Upper lobe of left lung (tissue), 6 donors: Measurements from ENCODE around the gene CAPSL. TPM values are rescaled to one million over a fixed set of nuclear protein-coding genes. Genes with fewer than 3 reads are reported as not detected.
A peak's percentile ranks its signal among the peaks of the same experiment; 100 is the strongest.
"Not testable (repeated sequence)": the region's sequence is repeated elsewhere in the genome, so short reads cannot be mapped to it uniquely, and the experiment has no call there.

ENCODE experiments used
- ATAC-seq, 2 donors: fragments of 200-7000 bp; cut with Tn5 transposase; one replicate each; pipeline ENCODE4 v1.9.1; 2022; ENCODE audit warnings: mild to moderate bottlenecking in 2 of 2, moderate library complexity in 2 of 2; ENCODE audit not compliant: low FRiP score in 2 of 2
- DNase-seq, 2 donors: peaks; one replicate each; pipeline ENCODE4 v3.0.0-alpha.2; 2019 to 2020
- H3K27ac ChIP-seq, 4 donors: fragments of 200-600 bp; sonication (generic); one replicate each; pipeline ENCODE4 v1.5.1; 2016 to 2019
- H3K27me3 ChIP-seq, 4 donors: fragments of 200-600 bp; sonication (generic); one replicate each; pipeline ENCODE4 v1.5.1; 2017 to 2019
- H3K36me3 ChIP-seq, 4 donors: fragments of 200-600 bp; sonication (generic); one replicate each; pipeline ENCODE4 v1.5.1; 2016 to 2019
- H3K4me1 ChIP-seq, 4 donors: fragments of 200-600 bp; sonication (generic); one replicate each; pipeline ENCODE4 v1.5.1; 2018 to 2019
- H3K4me3 ChIP-seq, 4 donors: fragments of 200-600 bp; sonication (generic); one replicate each; pipeline ENCODE4 v1.5.1; 2017 to 2019; ENCODE audit warnings: mild to moderate bottlenecking in 2 of 4, moderate library complexity in 1 of 4
- H3K9me3 ChIP-seq, 4 donors: fragments of 200-600 bp; sonication (generic); one replicate each; pipeline ENCODE4 v1.5.1; 2018 to 2019
- CTCF ChIP-seq, 6 experiments: fragments of 450-650 bp in 4 of 6; fragments of 200-600 bp in 2 of 6; sonication (generic) in 2 of 6; IDR thresholded peaks; one replicate each; pipeline ENCODE4 v1.5.1; 2016 to 2019; ENCODE audit warnings: antibody characterized with exemption in 6 of 6
- EP300 ChIP-seq, 4 donors: sonication (generic); formaldehyde crosslinking; IDR thresholded peaks; one replicate each; pipeline ENCODE4 v1.5.1; 2017; ENCODE audit warnings: antibody characterized with exemption in 4 of 4, control low read depth in 2 of 4
- POLR2A ChIP-seq, 4 donors: fragments of 450-650 bp; IDR thresholded peaks; one replicate each; pipeline ENCODE4 v1.5.1; 2016 to 2017; ENCODE audit warnings: antibody characterized with exemption in 4 of 4, mild to moderate bottlenecking in 2 of 4
- POLR2AphosphoS5 ChIP-seq, 2 donors: sonication (generic); formaldehyde crosslinking; IDR thresholded peaks; one replicate each; pipeline ENCODE4 v1.5.1; 2017; ENCODE audit warnings: antibody characterized with exemption in 2 of 2
- WGBS, 2 donors: methylation state at CpG; one replicate each; pipeline ENCODE4 v1.1.5; 2017 to 2018; 5-methylcytosine and 5-hydroxymethylcytosine counted together
- small RNA-seq, 4 donors: library from RNA; depleted of rRNA; stranded (forward); fragments of <200 nt; gene quantifications; one replicate each; pipeline ENCODE3, GENCODE V24; 2016
- total RNA-seq, 6 donors: library from RNA; depleted of rRNA in 4 of 6; stranded (reverse); fragments of >200 nt in 4 of 6; gene quantifications; one replicate each; pipeline versions ENCODE4 v1.1.0 to v1.2.1, GENCODE V29; 2016 to 2021
- donor health status: DM: no; HTN: no; CAD: no; lungs with moderate emphysema.
- donor health status: DM: no; HTN: yes; CAD: no; lungs with severe emphysema.

CAPSL gene
- total RNA-seq, 6 donors from 2014 or later, result 5.0 to 35.9 (median 7.5) TPM; not detected in 2

DNA sequence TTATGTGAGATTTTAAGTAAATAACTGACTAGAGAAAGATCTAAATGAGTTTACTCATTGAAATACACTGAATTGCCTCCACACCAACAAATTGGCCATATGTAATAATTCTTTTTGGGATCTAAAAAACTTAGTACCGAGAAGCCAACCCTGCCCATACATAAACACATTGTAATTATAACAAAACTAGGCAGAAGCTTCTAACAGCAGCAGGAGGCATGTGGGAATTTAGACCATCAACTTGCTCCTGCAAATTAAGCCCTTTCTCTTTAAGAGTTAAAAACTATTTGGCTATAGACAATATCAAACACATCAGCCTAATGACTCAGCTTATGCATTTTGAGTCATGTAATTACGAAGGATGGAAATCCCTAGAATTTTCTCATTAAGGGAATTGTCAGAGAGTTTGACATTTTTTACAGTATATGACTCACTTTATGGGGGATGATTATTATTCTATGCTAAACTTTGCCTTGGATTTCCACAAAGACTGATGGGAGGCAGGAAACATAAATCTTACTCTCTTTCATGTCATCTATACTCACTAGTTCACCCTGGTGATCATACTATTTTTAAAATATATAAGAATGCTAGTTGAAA lies 80.7 kb downstream of the CAPSL start:
- H3K4me3 ChIP-seq, result peak overlapping the region in 3 of 4 donors; percentile 33 to 46 (median 39)
- DNase-seq, result no peak
- ATAC-seq, result no peak
- H3K27ac ChIP-seq, result peak overlapping the region; percentile 73 to 92 (median 79)
- H3K9me3 ChIP-seq, result no peaks in the 10 kb centered on the region
- H3K36me3 ChIP-seq, result peaks cover 0 to 3% (median 0%) of the 10 kb centered on the region in 4 donors
- no peaks in the 10 kb centered on the region for H3K27me3 ChIP-seq
- H3K4me1 ChIP-seq, result peaks cover 4 to 18% (median 9%) of the 10 kb centered on the region in 4 donors
- no peak for TF ChIP-seq POLR2AphosphoS5 (IDR thresholded peaks at IDR 0.05)
- no peak for TF ChIP-seq POLR2A (IDR thresholded peaks at IDR 0.05)
- TF ChIP-seq CTCF (IDR thresholded peaks at IDR 0.05), result no peak
- no peak for TF ChIP-seq EP300 (IDR thresholded peaks at IDR 0.05)
- WGBS, 2 donors, result 46 to 52% methylated on average over 2 of the region's 2 CpGs

GRCh38 chr5:35856765-35857351 lies 81.6 kb downstream of the CAPSL start, which contains the start of gene IL7R:
Gene IL7R (plus strand): TSS chr5:35856891. CDS start chr5:35856978, 87 bp downstream.
- DNase-seq, result no peak
- peak in 1 of 2 donors; percentile 70 for ATAC-seq
- peak within 1 kb of the TSS in 3 of 4 donors; percentile 33 to 46 (median 39) for H3K4me3 ChIP-seq
- peak within 1 kb of the TSS; percentile 73 to 92 (median 79) for H3K27ac ChIP-seq
- no peaks in the 10 kb centered on the region for H3K27me3 ChIP-seq
- 30 to 37% methylated on average over 1 of the region's 1 CpG for WGBS, 2 donors
- H3K36me3 ChIP-seq, result peaks cover 0 to 3% (median 0%) of the 10 kb centered on the region in 4 donors
- no peak for TF ChIP-seq EP300 (IDR thresholded peaks at IDR 0.05)
- TF ChIP-seq POLR2AphosphoS5 (IDR thresholded peaks at IDR 0.05), result peak in 1 of 2 donors; percentile 14
- TF ChIP-seq CTCF (IDR thresholded peaks at IDR 0.05), result no peak
- peak in 2 of 4 donors; percentile 17 to 76 for TF ChIP-seq POLR2A (IDR thresholded peaks at IDR 0.05)
- peaks cover 10 to 22% (median 14%) of the 10 kb centered on the region in 4 donors for H3K4me1 ChIP-seq
- no peaks in the 10 kb centered on the region for H3K9me3 ChIP-seq

GRCh38 chr5:35856186-35856764 lies 82.1 kb downstream of the CAPSL start:
- H3K9me3 ChIP-seq, ATAC-seq, H3K36me3 ChIP-seq, DNase-seq, H3K27me3 ChIP-seq: not testable (repeated sequence)
- WGBS, 2 donors, result 76 to 88% methylated on average over 5 of the region's 5 CpGs
- peak in 1 of 4 donors; percentile 27 for TF ChIP-seq POLR2A (IDR thresholded peaks at IDR 0.05)
- Histone ChIP-seq H3K27ac (peak overlapping the region; percentile 73 to 92 (median 79)), H3K4me1 (peaks cover 13 to 23% (median 17%) of the 10 kb centered on the region in 4 donors), H3K4me3 (peak overlapping the region in 3 of 4 donors; percentile 33 to 46 (median 39))

- Histone ChIP-seq H3K36me3 (no peaks in the 10 kb centered on the region), H3K27ac (peak overlapping the region; percentile 62 to 92 (median 79)), H3K27me3 (no peaks in the 10 kb centered on the region), H3K4me3 (peak overlapping the region in 1 of 4 donors; percentile 7), H3K4me1 (peaks cover 13 to 23% (median 16%) of the 10 kb centered on the region in 4 donors), H3K9me3 (no peaks in the 10 kb centered on the region)
- ATAC-seq (no peak), DNase-seq (no peak)
- TF ChIP-seq POLR2AphosphoS5 (IDR thresholded peaks at IDR 0.05) (no peak), POLR2A (IDR thresholded peaks at IDR 0.05) (no peak), CTCF (IDR thresholded peaks at IDR 0.05) (no peak), EP300 (IDR thresholded peaks at IDR 0.05) (no peak)
- 50 to 69% methylated on average over 1 of the region's 1 CpG for WGBS, 2 donors
Observed at GRCh38 chr5:35855187-35855586, 83.2 kb downstream of the CAPSL start.

Small RNAs within 50 kb of the gene (small RNA-seq; reads per million reads assigned to genes)
- gene AC112204.1, result 0 reads per million in 4 donors

Other genes starting within 250 kb of the CAPSL start
- gene IL7R, start 81.7 kb downstream of the CAPSL start, total RNA-seq, result 100 to 1,000 TPM in 2 of 6 donors, 10 to 100 TPM in 4; 86.8 to 139 (median 94.7) TPM
- not detected for gene UGT3A1, start 52.8 kb upstream of the CAPSL start, total RNA-seq
- gene UGT3A2, start 128.3 kb upstream of the CAPSL start, total RNA-seq, result not detected
- 10 to 100 TPM in 2 of 6 donors, 1 to 10 TPM in 4; 3.8 to 27.0 (median 8.8) TPM for gene LMBRD2, start 213.3 kb upstream of the CAPSL start, total RNA-seq
- gene SKP2, start 213.5 kb upstream of the CAPSL start, total RNA-seq, result 10 to 100 TPM in 5 of 6 donors, 1 to 10 TPM in 1; 7.7 to 16.8 (median 14.4) TPM